ACHN (cell line): ENCODE measurements around the gene MBD3L3.
A peak's percentile ranks its signal among the peaks of the same experiment; 100 is the strongest.
"Not testable (repeated sequence)": the region's sequence is repeated elsewhere in the genome, so short reads cannot be mapped to it uniquely, and the experiment has no call there.

ENCODE experiments used
- DNase-seq: peaks from one replicate; pipeline ENCODE4 v3.0.0-alpha.2; 2015
- in situ Hi-C: cut with HindIII; loops from 2 replicates; pipeline ENCODE4 v1.10.0; 2017; ENCODE audit warnings: low sequenced_read_pairs, low pct_ligation_motif_present, low pct_unique_long_range_greater_than_20kb

The MBD3L3 gene

DNA sequence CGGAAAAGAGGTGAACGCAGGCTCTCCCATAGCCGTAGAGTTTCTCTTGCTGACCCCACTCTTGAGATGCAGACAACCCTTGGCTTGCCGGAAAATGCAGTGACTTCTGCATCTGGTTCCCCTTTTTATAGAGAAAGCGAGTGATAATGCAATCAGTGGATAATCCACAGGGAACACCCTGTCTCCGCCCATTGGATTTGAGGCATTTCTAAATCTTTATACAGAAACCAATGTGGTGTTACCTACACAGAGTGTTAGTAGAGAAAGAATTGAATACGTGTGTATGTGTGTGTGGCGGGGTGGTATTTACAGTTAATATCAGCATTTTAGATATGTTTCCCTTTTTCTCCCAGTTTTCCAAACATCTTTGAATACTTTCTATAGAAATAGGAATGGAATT is at the start of gene MBD3L3:
Gene MBD3L3, minus strand, starts transcription at position 101 of the 400 bp plus-strand sequence. Its CDS starts 71 bp downstream, at position 30.
- DNase-seq, in situ Hi-C loops: not testable (repeated sequence)

DNA sequence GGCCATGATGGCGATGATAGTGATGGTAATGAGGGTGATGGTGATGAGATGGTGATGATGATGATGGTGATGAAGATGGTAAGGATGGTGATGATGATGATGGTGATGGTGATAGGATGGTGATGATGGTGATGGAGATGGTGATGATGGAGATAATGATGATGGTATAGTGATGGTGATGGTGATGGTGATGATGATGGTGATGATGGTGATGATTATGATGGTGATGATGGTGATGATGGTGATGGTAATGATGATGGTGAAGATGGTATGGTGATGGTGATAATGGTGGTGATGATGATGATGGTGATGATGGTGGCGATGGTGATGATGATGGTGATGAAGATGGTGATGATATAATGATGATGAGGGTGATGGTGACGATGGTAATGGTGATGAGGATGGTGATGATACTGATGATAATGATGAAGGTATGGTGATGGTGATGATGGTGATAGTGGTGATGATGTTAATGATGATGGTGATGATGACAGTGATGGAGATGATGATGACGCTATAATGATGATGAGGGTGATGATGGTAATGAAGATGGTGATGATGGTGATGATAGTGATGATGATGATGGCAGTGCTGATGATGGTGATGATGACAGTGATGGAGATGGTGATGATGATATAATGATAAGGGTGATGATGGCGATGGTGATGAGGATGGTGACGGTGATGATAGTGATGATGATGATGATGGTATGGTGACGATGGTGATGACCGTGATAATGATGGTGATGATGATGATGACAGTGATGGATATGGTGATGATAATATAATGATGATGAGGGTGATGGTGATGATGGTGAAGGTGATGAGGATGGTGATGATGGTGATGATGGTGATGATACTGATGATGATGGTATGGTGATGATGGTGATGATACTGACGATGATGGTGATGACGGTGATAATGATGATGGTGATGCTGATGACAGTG is 48.5 kb upstream of the MBD3L3 start:
- DNase-seq: no peak
- in situ Hi-C loops: no loop called here

DNA sequence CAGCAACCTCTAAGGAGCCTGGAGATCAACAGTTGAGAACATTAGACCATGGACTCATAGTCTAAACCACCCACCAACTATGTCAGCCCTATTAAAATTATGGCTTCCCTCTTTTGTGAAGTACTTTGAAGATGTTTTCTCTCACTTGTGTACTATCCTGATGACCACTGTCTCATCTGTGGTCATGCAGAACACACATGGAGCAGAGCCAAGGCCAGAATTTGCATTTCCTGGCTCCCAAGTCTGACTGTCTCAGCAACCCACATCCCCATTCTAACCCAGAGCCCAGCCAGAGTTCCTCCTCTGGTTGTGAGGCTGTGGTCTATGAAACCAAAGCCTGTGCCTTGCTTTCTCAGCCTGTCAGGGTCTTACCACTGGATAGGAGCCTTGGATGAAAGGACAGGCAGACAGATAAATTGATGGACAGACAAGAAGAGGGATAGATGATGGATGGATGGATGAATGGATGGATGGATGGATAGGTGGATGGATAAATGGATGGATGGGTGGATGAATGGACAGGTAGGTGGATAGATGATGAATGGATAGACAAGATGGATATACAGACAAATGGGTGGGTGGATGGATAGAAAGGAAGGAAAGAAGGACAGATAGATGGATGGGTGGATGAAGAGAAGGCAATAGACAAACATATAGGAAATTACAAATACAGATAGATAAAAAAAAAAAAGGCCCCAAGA is 46.4 kb upstream of the MBD3L3 start:
- DNase-seq: no peak
- in situ Hi-C loops: no loop called here

DNA sequence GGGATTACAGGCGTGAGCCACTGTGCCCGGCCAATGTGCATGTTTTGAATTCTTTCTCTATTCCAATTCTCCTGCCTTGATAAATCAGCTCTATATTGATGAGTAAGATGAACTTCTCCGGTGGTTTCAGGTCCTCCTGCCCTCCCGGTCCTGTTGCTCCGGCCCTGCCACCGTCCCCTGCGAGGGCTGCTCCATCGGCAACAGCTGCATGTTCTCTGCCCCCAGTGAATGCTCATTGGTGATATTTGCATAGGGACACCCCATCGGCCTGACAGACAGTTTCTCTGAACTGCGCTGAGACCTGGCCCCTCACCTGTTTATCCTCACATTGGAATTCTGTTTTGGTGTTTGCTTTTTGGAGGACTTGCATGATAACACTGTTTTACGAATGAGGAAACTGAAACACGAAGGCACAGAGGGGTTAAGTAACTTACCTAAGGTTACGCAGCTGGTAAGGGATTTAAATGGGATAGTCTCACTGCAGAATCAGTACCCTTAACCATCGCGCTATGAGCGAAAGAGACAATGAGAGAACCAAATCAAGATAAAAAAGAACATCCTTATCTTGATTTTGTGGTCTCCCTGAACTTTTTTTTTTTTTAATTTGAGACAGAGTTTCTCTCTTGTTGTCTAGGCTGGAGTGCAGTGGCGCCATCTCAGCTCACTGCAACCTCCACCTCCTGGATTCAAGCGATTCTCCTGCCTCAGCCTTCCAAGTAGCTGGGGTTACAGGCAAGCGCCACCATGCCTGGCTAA is 43.2 kb upstream of the MBD3L3 start:
- no peak for DNase-seq
- in situ Hi-C loops: no loop called here

DNA sequence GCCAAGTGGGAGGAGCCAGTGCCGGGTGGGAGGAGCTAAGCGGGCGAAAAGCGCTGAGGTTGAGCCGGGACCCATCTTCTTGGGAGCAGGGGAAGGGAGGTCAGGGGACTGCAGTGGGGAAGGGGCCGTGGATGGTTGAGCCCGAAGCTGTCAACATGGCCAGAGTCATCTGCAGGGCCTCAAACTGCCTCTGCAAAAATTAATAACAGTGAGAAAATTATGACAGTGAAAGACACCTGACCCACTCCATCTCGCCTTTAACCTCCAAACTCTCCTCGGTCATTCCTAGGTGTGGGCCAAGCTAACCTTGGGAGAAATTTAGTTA is 41.1 kb upstream of the MBD3L3 start:
- no peak for DNase-seq
- in situ Hi-C loops: no loop called here

DNA sequence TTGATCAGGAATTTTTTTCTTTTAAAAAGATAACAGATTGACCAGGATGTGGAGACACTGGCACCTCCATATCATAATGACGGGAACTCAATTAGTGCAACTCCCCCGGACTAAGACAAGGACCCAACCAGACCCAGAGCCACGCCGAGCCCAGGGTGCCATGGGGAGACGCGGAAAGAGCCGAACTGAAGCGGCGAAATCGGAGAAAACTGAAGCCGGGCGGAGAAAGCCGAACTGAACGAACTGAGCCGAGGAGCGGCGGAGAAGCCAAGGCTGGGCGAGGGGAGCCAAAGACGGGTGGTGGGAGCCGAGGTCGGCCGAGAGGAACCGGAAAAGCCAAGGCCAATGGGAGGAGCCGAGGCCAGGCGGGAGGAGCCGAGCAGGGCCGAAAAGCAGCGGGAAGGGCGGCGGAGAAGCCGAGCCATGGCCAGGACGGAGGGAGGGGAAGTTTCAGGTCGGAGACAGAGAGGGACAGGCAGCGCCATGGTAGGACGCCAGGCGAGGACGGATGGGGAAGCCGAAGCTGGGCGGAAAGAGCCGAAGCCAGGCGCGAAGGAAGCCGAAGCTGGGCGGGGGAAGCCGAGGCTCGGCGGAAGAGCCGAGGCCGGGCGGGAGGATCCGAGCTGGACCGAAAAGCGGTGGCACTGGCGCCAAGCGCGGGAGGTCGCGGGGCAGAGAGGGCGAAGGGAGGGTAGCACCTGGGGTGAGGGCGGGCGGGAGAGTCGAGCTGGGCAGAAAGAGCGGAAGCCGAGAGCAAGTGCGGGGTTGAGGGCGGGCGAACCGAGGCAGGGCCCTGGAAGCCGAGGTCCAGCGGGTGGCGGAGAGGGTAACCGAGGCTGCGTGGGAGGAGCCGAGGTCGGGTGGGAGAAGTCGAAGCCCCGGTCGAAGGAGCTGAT is 40.5 kb upstream of the MBD3L3 start:
- DNase-seq: peak; percentile 84
- in situ Hi-C loops: no loop called here

DNA sequence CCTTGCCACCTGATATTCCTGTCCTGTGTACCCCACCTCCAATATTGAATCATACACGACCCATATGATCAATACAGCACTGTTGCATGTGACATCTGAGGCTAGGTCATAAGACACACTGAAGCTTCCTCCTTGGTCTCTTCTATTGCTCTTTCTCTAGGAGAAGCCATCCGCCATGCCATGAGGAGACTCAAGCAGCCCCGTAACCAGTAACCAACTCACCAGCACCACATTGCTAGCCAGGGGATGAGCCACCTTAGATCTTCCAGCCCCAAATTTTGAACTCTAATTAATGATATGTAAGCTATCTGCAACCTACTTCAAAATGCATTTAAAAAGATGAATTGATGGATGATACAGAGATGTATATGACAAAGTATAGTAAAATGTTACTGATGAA is 39.6 kb upstream of the MBD3L3 start:
- in situ Hi-C loops: no loop called here
- DNase-seq: no peak

DNA sequence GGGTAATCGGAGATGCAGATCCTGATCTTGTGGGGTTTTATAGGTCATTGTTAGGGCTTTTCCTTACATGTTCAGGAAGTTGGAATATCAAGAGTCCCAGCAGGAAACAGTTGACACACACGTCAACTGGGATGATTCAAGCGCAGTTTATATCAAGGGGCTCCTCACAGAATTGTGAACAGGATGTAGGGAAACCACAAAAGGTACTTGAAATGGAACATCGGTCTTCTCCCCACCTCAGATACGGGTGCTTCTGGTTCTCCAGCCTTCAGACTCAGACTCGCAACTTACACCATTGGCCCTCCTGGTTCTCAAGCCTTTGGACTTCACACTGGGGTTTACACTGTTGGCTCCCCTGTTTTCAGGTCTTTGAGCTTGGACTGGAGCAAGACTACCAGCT is 30.5 kb upstream of the MBD3L3 start:
- DNase-seq: no peak
- in situ Hi-C loops: no loop called here

DNA sequence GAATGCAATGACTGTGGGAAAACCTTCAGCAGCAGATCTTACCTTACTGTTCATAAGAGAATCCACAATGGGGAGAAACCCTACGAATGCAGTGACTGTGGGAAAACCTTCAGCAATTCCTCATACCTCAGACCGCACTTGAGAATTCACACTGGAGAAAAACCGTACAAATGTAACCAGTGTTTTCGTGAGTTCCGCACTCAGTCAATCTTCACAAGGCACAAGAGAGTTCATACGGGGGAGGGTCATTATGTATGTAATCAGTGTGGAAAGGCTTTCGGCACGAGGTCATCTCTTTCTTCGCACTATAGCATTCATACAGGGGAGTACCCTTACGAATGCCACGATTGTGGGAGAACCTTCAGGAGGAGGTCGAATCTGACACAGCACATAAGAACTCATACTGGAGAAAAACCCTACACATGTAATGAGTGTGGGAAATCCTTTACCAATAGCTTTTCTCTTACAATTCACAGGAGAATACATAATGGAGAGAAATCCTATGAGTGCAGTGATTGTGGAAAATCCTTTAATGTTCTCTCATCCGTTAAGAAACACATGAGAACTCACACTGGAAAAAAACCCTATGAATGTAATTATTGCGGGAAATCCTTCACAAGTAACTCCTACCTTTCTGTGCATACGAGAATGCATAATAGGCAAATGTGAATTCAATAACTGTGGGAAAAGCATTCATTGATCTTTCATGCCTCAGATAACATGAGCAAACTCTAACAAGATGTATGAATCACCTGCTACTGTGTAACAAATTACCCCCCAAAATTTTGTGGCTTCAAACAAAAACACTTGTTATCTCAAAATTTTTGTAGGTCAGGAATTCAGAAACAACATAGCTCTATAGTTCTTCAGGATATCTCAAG is 24.8 kb upstream of the MBD3L3 start:
- in situ Hi-C loops: no loop called here
- DNase-seq: peak; percentile 38

DNA sequence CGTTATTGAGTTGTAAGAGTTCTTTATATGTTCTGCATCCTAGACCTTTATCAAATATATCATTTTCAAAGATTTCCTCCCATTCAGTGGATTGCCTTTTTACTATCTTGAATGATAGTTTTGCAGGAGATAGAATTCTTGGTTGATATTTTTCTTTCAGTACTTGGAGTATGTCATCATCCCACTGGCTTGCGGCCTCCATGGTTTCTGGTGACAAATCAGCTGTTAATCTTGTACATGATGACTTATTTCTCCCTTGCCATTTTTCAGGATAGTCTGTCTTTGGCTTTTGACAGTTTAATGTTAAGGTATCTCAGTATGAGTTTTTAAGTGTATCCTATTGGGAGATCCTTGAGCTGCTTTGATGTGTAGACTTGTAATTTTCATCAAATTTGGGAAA is 19.5 kb upstream of the MBD3L3 start:
- in situ Hi-C loops: no loop called here
- no peak for DNase-seq

DNA sequence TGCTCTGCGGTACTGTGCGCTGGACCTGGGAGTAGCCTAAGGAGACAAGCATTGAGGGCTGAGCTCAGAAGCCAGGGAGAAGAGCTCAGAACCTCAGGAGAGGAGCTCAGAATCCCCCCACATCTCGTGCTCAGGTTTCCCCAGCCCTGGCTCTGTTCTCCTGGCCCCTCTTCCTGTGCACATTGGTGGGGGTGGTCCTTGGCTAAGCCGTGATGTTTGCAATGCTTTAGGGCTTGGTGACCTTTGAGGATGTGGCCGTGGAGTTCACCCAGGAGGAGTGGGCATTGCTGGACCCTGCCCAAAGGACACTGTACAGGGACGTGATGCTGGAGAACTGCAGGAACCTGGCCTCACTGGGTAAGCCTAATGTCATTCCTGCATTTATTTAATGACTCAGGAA is 17.7 kb upstream of the MBD3L3 start:
- DNase-seq: no peak
- in situ Hi-C loops: no loop called here

DNA sequence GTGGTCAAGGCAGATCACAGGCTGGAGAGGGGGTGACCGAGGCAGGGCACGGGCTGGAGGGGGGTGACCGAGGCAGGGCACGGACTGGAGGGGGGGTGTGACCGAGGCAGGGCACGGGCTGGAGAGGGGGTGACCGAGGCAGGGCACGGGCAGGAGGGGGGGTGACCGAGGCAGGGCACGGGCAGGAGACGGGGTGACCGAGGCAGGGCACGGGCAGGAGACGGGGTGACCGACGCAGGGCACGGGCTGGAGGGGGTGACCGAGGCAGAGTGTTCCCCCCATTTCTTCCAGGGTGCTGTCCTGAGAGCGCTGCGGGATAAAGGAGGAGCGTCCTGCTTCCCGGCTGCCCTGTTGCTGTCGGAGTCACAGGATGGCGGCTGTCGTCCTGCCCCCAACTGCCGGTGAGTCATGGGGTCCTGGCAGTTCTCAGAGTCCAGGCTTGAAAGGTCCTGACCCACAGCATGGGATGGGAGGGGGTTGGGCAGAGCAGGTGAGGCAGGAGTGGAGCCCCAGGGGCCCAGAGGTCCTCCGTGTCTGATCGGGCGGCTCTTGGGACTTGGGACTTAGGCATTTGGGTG is 16.3 kb upstream of the MBD3L3 start:
- DNase-seq: no peak
- in situ Hi-C loops: no loop called here

DNA sequence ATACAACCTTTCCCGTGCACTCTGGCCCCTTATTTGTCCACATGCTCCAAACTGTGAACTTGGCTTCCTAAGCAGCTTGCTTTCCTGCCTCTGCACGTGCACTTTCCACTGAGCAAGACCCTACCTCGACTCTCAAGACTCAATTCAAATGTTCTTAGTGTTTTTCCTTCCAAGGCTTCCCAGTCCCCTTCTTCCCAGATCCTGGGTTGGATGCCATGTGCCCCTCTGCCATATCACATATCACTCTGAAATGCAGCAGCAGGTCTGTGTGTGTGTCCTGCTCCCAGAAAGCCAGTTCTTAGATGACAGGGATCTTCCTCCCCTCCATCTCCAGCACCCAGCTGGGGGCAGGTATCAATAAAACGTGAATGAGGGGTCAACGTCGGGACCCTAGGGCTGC is 14.1 kb upstream of the MBD3L3 start:
- in situ Hi-C loops: no loop called here
- no peak for DNase-seq

DNA sequence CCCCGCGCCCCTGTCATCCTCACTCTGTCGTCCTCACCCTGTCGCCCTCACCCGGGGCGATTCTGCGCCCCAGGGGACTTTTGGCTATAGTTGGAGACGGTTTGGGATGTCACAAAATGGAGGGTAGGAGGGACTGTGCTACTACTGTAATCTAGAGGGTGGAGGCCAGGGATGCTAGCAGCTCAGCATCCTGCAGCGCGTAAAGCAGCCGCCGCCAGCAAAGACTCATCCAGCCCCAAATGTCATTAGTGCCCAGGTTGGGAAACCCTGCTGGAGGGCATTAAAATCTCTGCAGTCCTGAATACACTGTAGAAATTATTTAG is 11.4 kb upstream of the MBD3L3 start:
- peak; percentile 1 for DNase-seq

DNA sequence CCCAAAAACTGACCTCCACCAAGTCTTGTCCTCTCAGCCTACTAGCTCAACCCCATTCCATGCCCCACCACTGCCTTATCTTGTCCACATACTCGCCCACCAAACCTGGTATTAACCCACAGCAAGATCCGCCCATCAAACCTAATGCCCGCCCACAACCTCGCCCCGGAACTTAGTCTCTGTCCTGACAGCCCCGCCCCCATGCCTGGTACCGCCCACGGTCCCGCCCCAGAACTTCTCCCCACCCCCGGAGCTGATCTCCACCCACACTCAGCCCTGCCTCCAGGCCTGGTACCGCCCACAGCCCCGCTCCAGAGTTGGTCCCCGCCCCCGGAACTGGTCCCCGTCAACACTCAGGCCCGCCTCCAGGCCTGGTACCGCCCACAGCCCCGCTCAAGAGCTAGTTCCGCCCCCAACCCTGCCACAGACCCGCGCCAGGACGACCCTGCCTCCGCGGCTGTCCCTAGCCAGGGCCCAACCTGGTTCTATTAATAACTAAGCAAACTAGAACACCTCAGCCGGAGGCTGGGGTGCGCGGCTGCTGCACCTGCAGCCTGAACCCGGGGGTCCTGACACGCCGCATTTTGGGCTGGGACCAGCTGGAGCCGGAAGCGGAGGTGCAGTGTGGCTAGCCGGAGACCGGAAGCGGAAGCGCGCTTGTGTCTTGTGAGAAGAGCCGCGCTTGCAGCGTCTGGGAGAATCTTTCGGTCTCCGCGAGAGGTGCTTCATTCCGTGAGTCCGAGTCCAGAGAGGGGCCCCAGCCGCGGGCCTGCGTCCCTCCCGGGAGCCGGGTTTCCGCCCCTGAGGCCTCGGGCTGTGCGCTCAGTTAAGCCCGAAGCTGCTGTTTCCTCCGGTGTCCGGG is 10.8 kb upstream of the MBD3L3 start, which contains the start of gene ZNF557:
Gene ZNF557, plus strand, starts transcription at position 662 of the 862 bp plus-strand sequence. CDS start 5,372 bp downstream, outside the sequence.
- in situ Hi-C loops: no loop called here
- peak; percentile 93 for DNase-seq

More for the DNA sequence above, 11.4 kb upstream of the MBD3L3 start:
- in situ Hi-C loops: no loop called here

DNA sequence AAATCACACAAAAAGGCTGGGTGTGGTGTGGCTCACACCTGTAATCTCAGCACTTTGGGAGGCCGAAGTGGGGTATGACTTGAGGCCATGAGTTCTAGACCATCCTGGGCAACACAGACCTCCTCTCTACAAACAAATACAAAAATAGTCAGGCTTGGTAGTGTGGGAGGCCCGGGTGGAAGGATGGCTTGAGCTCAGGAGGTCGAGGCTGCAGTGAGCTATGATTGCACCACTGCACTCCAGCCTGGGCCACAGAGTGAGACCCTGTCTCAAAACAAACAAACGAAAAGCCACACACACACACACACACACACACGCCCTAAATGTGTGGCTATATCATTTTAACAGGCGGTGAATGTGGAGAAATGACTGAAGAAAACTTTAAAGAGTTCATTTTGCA is 10.1 kb upstream of the MBD3L3 start:
- in situ Hi-C loops: no loop called here
- DNase-seq: no peak
